ENCODE data around the gene OR5AC2.

The OR5AC2 gene

DNA sequence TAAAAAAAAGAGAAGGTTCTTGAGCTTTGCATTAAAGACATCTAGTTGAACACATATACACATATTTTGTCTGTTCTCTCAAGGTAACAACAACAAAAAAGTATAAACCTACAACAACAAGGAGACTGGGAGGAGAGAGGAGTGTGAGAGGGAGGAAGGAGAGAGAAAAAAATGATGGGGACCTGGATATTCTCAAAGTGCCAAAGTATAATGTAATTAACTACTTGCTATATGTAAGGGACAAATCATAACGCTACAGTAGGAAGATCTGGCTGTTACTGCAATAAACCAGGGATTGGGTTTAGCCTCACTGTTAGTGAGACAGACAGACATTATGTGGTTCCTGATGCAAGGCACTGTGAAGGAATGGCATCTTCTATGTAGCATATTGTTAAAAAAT, 37.7 kb upstream of the OR5AC2 start:
- DNase-seq (ENCODE audit: low spot score) = no peak
- no peak for TF ChIP-seq CTCF (IDR thresholded peaks at IDR 0.05; ENCODE audit: extremely low read depth, insufficient read depth, missing control alignments)
- in situ Hi-C loops (cut with MboI; ENCODE audit: low pct_unique_long_range_greater_than_20kb, low sequenced_read_pairs, unreplicated experiment) = loop anchor here (10.0 to 25.0 kb wide), 4 partner anchors 276 to 938 kb away; partner anchors contain the start of gene CPOX

- in situ Hi-C loops (cut with MboI; ENCODE audit: low pct_unique_long_range_greater_than_20kb, low sequenced_read_pairs, unreplicated experiment) = no loop called here
- TF ChIP-seq CTCF (IDR thresholded peaks at IDR 0.05; ENCODE audit: extremely low read depth, insufficient read depth, missing control alignments) = no peak
- DNase-seq (ENCODE audit: low spot score) = no peak
Measured at GRCh38 chr3:98056035-98056434, 30.9 kb upstream of the OR5AC2 start.

GRCh38 chr3:98057631-98058030, 29.3 kb upstream of the OR5AC2 start:
- TF ChIP-seq CTCF (IDR thresholded peaks at IDR 0.05; ENCODE audit: extremely low read depth, insufficient read depth, missing control alignments) = no peak
- DNase-seq (ENCODE audit: low spot score) = no peak
- in situ Hi-C loops (cut with MboI; ENCODE audit: low pct_unique_long_range_greater_than_20kb, low sequenced_read_pairs, unreplicated experiment) = no loop called here

- DNase-seq (ENCODE audit: low spot score) = no peak
- in situ Hi-C loops (cut with MboI; ENCODE audit: low pct_unique_long_range_greater_than_20kb, low sequenced_read_pairs, unreplicated experiment) = no loop called here
- no peak for TF ChIP-seq CTCF (IDR thresholded peaks at IDR 0.05; ENCODE audit: extremely low read depth, insufficient read depth, missing control alignments)
Measured at GRCh38 chr3:98058244-98058960, 28.6 kb upstream of the OR5AC2 start.

DNA sequence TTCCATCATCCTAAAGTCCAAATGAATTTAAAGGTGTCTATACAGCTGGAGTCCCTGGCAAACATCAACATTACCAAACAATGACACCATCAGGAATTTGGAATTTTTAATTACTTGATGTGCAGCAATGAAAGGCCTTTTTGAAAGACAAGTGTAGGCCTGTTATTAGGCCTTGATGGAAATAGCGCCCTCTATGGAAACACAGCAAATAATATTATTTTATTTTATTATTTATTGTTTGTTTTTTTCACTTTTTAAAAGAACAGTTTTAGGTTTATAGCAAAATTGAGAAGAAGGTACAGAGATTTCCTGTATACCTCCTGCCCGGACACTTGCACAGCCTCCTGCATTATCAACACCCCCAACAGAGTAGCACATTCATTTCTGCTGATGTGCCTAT, 18.1 kb upstream of the OR5AC2 start:
- in situ Hi-C loops (cut with MboI; ENCODE audit: low pct_unique_long_range_greater_than_20kb, low sequenced_read_pairs, unreplicated experiment) = no loop called here
- DNase-seq (ENCODE audit: low spot score) = no peak

GRCh38 chr3:98070840-98071239, 16.1 kb upstream of the OR5AC2 start:
- TF ChIP-seq CTCF (IDR thresholded peaks at IDR 0.05; ENCODE audit: extremely low read depth, insufficient read depth, missing control alignments) = no peak
- in situ Hi-C loops (cut with MboI; ENCODE audit: low pct_unique_long_range_greater_than_20kb, low sequenced_read_pairs, unreplicated experiment) = no loop called here
- no peak for DNase-seq (ENCODE audit: low spot score)

More for the DNA sequence above, 18.1 kb upstream of the OR5AC2 start:
- no peak for TF ChIP-seq CTCF (IDR thresholded peaks at IDR 0.05; ENCODE audit: extremely low read depth, insufficient read depth, missing control alignments)
